ENCODE measurements around the gene PRKCZ.

DNA sequence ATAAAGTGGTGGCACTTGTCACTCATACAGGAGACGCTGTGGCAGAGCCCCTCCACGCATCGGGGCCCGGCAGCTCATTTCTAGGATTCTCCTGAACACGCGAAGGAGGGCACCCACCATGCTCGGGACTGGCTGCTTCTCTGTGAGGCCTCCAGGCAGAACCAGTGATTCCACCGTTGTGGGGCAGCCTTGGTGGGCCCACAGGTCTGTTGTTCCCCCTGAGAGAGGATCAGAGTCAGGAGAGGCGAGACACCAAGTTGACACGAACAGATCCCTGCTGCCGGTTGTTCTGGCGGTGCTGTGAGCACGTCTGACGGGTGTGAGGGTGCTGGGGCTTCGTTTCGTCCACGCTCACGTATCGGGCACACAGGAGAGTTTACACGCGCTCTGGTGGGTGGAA, 26.6 kb downstream of the PRKCZ start:
- TF ChIP-seq, protein P1, sequence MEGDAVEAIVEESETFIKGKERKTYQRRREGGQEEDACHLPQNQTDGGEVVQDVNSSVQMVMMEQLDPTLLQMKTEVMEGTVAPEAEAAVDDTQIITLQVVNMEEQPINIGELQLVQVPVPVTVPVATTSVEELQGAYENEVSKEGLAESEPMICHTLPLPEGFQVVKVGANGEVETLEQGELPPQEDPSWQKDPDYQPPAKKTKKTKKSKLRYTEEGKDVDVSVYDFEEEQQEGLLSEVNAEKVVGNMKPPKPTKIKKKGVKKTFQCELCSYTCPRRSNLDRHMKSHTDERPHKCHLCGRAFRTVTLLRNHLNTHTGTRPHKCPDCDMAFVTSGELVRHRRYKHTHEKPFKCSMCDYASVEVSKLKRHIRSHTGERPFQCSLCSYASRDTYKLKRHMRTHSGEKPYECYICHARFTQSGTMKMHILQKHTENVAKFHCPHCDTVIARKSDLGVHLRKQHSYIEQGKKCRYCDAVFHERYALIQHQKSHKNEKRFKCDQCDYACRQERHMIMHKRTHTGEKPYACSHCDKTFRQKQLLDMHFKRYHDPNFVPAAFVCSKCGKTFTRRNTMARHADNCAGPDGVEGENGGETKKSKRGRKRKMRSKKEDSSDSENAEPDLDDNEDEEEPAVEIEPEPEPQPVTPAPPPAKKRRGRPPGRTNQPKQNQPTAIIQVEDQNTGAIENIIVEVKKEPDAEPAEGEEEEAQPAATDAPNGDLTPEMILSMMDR (IDR thresholded peaks at IDR 0.05), result no peak
- TF ChIP-seq EP300 (IDR thresholded peaks at IDR 0.05), result no peak

Measured in esophagus muscularis mucosa (tissue), 3 donors.